Measurements from ENCODE around the gene STK32B. TPM values are rescaled to one million over a fixed set of nuclear protein-coding genes. Genes with fewer than 3 reads are reported as not detected.

STK32B gene
- total RNA-seq, 6 donors from 2014 or later = 0.22 to 3.4 (median 1.0) TPM

DNA sequence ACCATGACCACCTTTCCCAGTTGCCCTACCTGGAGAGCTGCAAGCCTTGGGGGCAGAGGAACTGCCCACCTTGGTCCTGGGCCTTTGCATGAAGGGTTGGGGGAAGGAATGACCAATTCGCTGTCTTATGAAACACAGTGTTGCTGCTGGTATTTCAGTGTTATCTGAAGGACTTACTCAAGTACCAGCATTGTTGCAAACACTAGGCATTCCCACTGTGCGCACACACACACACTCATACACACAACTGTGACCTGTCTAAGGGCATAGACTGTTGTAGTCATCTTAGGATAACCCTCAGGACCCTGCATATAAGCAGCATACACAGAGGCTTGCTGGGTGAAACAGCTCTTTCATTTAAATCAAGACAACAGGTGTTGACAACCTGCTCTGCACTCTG is 446.2 kb downstream of the STK32B start:
- H3K36me3 ChIP-seq = no peaks in the 10 kb centered on the region
- 74 to 80% methylated on average over 2 of the region's 2 CpGs for WGBS, 2 donors

DNA sequence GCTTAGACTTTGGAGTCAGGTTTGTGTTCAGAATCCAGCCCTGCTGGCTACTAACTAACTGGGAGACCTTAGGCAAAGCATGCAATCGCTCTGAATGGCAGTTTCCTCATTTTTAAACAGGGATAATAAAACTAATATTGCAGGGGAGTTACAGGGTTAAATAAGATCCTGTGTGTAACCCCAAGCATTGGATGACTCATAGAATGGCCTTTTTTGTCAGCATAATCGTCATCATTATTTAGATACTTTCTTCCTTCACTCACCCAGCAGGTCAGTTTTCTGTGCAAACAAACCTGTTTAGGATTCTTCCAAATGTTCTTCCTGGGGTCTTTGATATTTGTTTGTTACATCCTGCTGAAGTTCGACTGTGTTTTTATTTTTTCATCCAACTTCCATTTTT is 448.9 kb downstream of the STK32B start:
- Histone ChIP-seq H3K9me3 (no peaks in the 10 kb centered on the region), H3K27me3 (no peaks in the 10 kb centered on the region), H3K27ac (no peak overlapping the region), H3K36me3 (no peaks in the 10 kb centered on the region), H3K4me1 (no peaks in the 10 kb centered on the region), H3K4me3 (no peak overlapping the region)
- 48 to 54% methylated on average over 3 of the region's 3 CpGs for WGBS, 2 donors
- DNase-seq = no peak
- ATAC-seq (ENCODE audit: low FRiP score in 2 of 2) = no peak
- TF ChIP-seq POLR2AphosphoS5 (IDR thresholded peaks at IDR 0.05) = no peak
- no peak for TF ChIP-seq CTCF (IDR thresholded peaks at IDR 0.05)
- no peak for TF ChIP-seq POLR2A (IDR thresholded peaks at IDR 0.05)
- TF ChIP-seq EP300 (IDR thresholded peaks at IDR 0.05) = no peak

More for the DNA sequence above, 446.2 kb downstream of the STK32B start:
- no peak overlapping the region for H3K4me3 ChIP-seq
- no peak for ATAC-seq (ENCODE audit: low FRiP score in 2 of 2)
- H3K27me3 ChIP-seq = no peaks in the 10 kb centered on the region
- DNase-seq = no peak
- no peak for TF ChIP-seq POLR2AphosphoS5 (IDR thresholded peaks at IDR 0.05)
- TF ChIP-seq EP300 (IDR thresholded peaks at IDR 0.05) = no peak
- TF ChIP-seq POLR2A (IDR thresholded peaks at IDR 0.05) = no peak
- no peak for TF ChIP-seq CTCF (IDR thresholded peaks at IDR 0.05)
- no peak overlapping the region for H3K27ac ChIP-seq
- H3K9me3 ChIP-seq = no peaks in the 10 kb centered on the region
- no peaks in the 10 kb centered on the region for H3K4me1 ChIP-seq

DNA sequence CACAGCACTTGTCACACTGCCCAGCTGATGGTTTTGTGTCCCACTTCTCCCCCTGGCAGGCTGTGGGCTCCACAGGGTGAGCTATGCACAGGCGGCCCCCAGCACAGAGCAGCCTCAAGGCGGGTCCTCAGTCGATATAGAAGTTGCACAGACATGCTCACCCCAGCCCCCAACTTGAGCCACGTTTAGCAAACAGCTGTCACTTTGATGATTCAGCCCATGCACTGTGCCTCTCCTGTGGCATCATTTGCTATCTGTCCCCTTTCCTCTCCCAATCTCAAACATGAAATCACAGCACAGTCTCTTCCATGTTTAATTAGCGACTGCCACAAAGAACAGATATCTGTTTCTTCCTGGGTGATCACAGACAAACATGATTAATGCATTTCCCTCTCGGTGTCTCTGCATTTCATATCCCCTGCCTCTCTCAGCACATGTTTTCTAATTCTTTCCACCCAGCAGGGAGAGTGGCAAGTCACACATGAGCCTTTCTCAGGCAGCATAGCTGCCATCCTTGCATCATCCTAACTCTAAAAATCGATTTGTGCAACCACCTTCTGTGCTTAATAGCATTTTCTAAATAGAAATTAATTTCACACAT is 452.2 kb downstream of the STK32B start:
- no peak overlapping the region for H3K27ac ChIP-seq
- ATAC-seq (ENCODE audit: low FRiP score in 2 of 2) (peak in 1 of 2 donors; percentile 38), DNase-seq (peak in 1 of 2 donors; percentile 14)
- no peaks in the 10 kb centered on the region for H3K27me3 ChIP-seq
- H3K9me3 ChIP-seq = no peaks in the 10 kb centered on the region
- WGBS, 2 donors = 72 to 73% methylated on average over 7 of the region's 7 CpGs
- no peaks in the 10 kb centered on the region for H3K36me3 ChIP-seq
- TF ChIP-seq POLR2A (IDR thresholded peaks at IDR 0.05) (no peak), CTCF (IDR thresholded peaks at IDR 0.05) (no peak), POLR2AphosphoS5 (IDR thresholded peaks at IDR 0.05) (no peak), EP300 (IDR thresholded peaks at IDR 0.05) (no peak)
- H3K4me1 ChIP-seq = no peaks in the 10 kb centered on the region
- no peak overlapping the region for H3K4me3 ChIP-seq

GRCh38 chr4:5504486-5504885 is 453.2 kb downstream of the STK32B start:
- TF ChIP-seq CTCF (IDR thresholded peaks at IDR 0.05) (no peak), EP300 (IDR thresholded peaks at IDR 0.05) (no peak), POLR2A (IDR thresholded peaks at IDR 0.05) (no peak), POLR2AphosphoS5 (IDR thresholded peaks at IDR 0.05) (no peak)
- no peak overlapping the region for H3K4me3 ChIP-seq
- no peaks in the 10 kb centered on the region for H3K9me3 ChIP-seq
- ATAC-seq (ENCODE audit: low FRiP score in 2 of 2) = no peak
- DNase-seq = no peak
- H3K36me3 ChIP-seq = no peaks in the 10 kb centered on the region
- no peaks in the 10 kb centered on the region for H3K4me1 ChIP-seq
- no peak overlapping the region for H3K27ac ChIP-seq
- H3K27me3 ChIP-seq = no peaks in the 10 kb centered on the region

GRCh38 chr4:5510504-5510903 is 459.2 kb downstream of the STK32B start:
- WGBS, 2 donors = 50 to 61% methylated on average over 2 of the region's 2 CpGs
- TF ChIP-seq EP300 (IDR thresholded peaks at IDR 0.05) = no peak
- TF ChIP-seq CTCF (IDR thresholded peaks at IDR 0.05) = no peak
- TF ChIP-seq POLR2AphosphoS5 (IDR thresholded peaks at IDR 0.05) = no peak
- no peak for TF ChIP-seq POLR2A (IDR thresholded peaks at IDR 0.05)

More at GRCh38 chr4:5510504-5510903, 459.2 kb downstream of the STK32B start:
- Histone ChIP-seq H3K36me3 (no peaks in the 10 kb centered on the region), H3K4me1 (no peaks in the 10 kb centered on the region), H3K9me3 (no peaks in the 10 kb centered on the region), H3K27me3 (no peaks in the 10 kb centered on the region), H3K4me3 (no peak overlapping the region), H3K27ac (no peak overlapping the region)
- ATAC-seq (ENCODE audit: low FRiP score in 2 of 2) (no peak), DNase-seq (no peak)

Measured in upper lobe of left lung (tissue), 6 donors.